HG03064 (cell line): ENCODE data around the gene RASL11A.
A peak's percentile ranks its signal among the peaks of the same experiment; 100 is the strongest.
"Not testable (repeated sequence)": the region's sequence is repeated elsewhere in the genome, so short reads cannot be mapped to it uniquely, and the experiment has no call there.

Experiments used
- ATAC-seq: cut with Tn5 transposase; IDR thresholded peaks from one replicate; pipeline ENCODE4 v1.9.1; 2021; ENCODE audit warnings: low read depth; ENCODE audit not compliant: unreplicated experiment

The RASL11A gene, protein sequence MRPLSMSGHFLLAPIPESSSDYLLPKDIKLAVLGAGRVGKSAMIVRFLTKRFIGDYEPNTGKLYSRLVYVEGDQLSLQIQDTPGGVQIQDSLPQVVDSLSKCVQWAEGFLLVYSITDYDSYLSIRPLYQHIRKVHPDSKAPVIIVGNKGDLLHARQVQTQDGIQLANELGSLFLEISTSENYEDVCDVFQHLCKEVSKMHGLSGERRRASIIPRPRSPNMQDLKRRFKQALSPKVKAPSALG

GRCh38 chr13:27270594-27271520 is at the start of gene RASL11A:
RASL11A (plus strand) TSS chr13:27270830; CDS start chr13:27270945, 115 bp downstream.
- ATAC-seq = peak; percentile 83

DNA sequence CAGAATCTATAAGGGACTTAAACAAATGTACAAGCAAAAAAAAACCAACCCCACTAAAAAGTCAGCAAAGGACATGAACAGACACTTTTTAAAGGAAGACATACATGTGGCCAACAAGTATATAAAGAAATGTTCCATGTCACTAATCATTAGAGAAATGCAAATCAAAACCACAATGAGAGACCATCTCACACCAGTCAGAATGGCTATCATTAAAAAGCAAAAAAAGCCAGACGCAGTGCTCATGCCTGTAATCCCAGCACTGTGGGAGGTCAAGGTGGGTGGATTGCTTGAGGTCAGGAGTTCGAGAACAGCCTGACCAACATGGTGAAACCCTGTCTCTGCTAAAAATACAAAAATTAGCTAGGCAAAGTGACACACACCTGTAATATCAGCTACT is 48.5 kb upstream of the RASL11A start:
- not testable (repeated sequence) for ATAC-seq

GRCh38 chr13:27226991-27227390 is 43.6 kb upstream of the RASL11A start:
- ATAC-seq = no peak

DNA sequence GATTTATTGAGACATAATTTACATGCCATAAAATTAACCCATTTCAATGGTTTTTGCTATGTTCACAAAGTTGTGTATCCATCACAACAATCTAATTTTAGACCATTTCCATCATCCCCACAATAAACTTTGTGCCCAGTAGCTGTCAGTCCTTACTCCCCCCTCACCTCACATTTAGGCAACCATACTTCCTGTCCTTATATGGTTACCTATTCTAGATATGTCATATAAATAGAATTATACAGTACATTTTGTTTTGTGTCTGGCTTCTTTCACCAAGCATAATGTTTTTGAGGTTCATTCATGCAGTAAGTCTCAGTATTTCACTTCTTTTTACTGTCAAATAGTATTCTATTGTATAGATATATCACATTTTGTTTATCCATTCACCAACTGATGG is 42.5 kb upstream of the RASL11A start:
- ATAC-seq = no peak

GRCh38 chr13:27229642-27230041 is 41.0 kb upstream of the RASL11A start:
- no peak for ATAC-seq

DNA sequence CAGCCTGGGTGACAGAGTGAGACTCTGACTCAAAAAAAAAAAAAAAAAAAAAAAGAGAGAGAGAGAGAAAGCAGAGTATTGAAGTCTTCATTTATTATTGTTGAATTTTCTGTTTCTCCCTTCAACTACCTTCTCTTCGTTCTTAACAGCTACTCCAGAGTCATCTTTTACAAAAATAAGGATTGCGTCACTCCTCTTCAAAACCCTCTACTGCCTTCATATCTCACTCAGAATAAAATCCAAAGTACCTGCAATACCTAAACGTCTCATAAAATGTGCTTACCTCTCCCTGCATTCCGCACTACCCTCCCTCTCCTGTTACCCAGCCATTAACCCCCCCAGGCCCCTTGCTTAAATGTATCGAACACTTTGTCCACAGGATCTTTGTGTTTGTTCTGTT is 36.7 kb upstream of the RASL11A start:
- ATAC-seq = no peak

GRCh38 chr13:27236478-27236877 is 34.2 kb upstream of the RASL11A start:
- ATAC-seq = no peak

GRCh38 chr13:27242702-27243101 is 27.9 kb upstream of the RASL11A start:
- ATAC-seq = no peak

GRCh38 chr13:27245610-27246009 is 25.0 kb upstream of the RASL11A start:
- ATAC-seq = no peak

DNA sequence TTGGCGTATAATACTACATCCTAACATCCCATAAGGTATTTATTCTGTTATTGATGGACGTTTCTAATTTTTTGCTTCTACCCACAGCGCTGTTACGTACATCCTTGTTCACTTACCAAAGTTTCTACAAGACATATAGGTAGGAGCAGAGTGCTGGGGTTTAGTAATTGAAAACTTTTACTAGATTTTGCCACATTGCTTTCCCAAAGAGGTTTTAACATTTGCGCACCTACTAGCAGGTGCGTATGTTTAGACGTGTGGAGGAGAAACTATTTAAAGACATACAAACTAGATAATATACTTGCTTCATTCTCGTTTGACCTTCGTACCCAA is 19.8 kb upstream of the RASL11A start:
- ATAC-seq = peak; percentile 2

- peak; percentile 86 for ATAC-seq
Observed at GRCh38 chr13:27251166-27252091, 19.2 kb upstream of the RASL11A start, which contains the start of gene RPL21. RPL21 (plus strand) TSS chr13:27251558; CDS start chr13:27253777, 2,219 bp downstream.

DNA sequence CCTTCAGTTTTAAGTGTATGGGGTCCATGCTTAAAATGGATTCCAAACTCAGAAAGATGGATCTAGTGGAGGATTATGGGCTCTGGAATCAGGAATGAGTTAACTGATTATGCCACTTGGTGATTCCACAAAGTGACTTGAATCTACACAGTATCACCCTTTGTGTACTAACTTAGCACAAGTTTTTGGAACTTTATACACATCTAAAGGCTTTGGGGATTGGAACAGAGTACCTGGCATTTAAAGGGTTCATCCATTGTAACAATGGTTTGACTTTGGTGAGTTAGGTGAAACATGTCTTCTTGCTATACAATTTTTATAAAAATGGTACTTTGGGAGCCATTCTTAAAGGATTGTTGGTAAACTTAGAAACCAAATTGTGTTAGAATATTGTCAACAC is 18.2 kb upstream of the RASL11A start:
- no peak for ATAC-seq

DNA sequence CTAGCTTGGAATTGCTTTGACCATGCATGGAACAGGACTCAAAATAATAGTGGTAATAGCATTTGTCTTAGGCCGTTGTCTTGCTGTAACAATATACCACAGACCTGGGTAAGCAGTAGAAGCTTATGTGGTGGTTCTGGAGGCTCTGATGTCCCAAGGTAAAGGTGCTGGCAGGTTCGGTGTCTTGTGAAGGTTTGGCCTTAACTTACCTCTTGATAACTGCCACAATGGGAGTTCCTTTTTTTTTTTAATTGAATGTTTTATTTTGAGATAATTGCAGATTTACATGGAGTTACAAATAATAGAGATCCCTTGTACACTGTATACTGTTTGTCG is 13.4 kb upstream of the RASL11A start:
- ATAC-seq = no peak

DNA sequence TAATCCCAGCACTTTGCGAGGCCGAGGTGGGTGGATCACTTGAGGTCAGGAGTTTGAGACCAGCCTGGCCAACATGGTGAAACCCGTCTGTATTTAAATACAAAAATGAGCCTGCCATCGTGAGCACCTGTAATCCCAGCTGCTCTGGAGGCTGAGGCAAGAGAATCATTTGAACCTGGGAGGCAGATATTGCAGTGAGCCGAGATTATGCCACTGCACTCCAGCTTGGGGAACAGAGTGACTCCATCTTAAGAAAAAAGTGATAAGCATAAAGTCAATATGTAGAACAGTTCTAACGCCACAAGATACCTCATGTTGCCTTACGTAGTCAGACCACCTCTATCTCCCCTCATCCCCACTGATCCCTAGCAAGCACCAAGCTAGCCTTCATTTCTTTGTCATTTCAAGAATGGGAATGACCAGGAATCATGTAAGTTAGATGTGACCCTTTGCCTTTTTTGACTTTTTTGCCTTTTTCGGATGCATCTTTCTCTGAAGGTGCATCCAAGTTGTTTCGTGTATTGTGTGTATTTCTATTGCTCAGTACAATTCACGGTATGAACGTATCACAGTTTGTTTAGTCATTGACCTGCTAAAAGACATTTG is 12.9 kb upstream of the RASL11A start:
- no peak for ATAC-seq

DNA sequence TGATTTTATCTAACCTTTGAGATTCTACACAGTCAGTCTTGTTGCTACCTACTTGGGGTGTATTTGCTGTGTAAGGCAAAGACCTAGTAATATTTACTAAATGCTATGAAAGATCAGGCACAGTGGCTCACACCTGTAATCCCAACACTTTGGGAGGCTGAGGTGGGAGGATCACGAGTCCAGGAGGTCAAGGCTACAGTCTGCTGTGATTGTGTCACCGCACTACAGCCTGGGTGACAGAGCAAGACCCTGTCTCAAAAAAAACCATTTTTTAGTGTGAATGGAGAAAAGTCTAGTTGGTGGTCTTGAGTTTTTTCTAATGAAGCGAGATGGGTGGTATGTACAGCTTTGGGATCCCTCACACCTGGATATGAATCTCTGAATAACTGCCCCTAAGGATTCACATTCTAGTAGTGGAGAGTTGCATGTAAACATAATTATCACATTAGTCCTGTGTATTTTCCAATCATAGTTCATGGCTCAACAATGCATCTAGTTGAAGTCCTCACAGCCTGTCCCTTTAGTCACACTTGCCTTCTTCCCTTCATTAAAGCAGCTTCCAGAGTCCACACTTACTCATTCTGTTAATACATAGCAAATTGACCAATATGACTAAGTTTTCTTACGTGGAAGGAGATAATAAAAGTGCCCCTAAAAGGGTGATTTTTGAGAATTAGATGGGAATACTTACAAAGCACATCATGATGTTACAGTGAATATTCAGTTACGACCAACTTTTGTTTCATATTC is 11.8 kb upstream of the RASL11A start:
- ATAC-seq = no peak

- ATAC-seq = no peak
Observed at GRCh38 chr13:27259831-27260230, 10.8 kb upstream of the RASL11A start.

GRCh38 chr13:27261396-27261795 is 9.2 kb upstream of the RASL11A start:
- no peak for ATAC-seq

DNA sequence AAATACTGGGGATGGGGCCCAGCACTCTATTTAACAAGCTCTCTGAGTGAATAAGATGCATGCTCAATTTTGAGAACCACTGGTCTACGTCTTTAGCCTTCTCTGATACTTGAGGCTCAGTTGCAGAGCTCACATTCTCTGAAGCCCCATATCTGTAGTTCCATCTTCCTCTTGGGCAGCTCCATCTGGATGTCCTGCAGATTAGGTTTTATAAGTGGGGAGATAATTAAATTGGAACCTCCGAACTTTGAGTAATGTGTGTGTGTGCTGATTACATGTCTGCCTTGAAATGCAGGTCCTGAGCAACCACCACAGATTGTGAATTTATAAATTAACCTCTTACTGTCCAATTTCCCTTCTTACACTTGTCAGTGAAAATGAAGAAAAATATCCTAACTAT is 7.2 kb upstream of the RASL11A start:
- no peak for ATAC-seq

- no peak for ATAC-seq
Observed at GRCh38 chr13:27264181-27264580, 6.4 kb upstream of the RASL11A start.

- no peak for ATAC-seq
Observed at GRCh38 chr13:27264648-27265047, 6.0 kb upstream of the RASL11A start.
